ENCODE measurements around the gene CBLB. TPM values are rescaled to one million over a fixed set of nuclear protein-coding genes. Genes with fewer than 3 reads are reported as not detected.

Gene CBLB
- polyA plus RNA-seq, 1 experiment, result 24.7 TPM

GRCh38 chr3:105678017-105678416, 190.8 kb downstream of the CBLB start:
- no peak overlapping the region for H3K4me3 ChIP-seq (ENCODE audit: low read depth, low read length)
- no peaks in the 10 kb centered on the region for H3K9me3 ChIP-seq (ENCODE audit: control insufficient read depth, insufficient read depth, low read length)
- TF ChIP-seq, protein P1, sequence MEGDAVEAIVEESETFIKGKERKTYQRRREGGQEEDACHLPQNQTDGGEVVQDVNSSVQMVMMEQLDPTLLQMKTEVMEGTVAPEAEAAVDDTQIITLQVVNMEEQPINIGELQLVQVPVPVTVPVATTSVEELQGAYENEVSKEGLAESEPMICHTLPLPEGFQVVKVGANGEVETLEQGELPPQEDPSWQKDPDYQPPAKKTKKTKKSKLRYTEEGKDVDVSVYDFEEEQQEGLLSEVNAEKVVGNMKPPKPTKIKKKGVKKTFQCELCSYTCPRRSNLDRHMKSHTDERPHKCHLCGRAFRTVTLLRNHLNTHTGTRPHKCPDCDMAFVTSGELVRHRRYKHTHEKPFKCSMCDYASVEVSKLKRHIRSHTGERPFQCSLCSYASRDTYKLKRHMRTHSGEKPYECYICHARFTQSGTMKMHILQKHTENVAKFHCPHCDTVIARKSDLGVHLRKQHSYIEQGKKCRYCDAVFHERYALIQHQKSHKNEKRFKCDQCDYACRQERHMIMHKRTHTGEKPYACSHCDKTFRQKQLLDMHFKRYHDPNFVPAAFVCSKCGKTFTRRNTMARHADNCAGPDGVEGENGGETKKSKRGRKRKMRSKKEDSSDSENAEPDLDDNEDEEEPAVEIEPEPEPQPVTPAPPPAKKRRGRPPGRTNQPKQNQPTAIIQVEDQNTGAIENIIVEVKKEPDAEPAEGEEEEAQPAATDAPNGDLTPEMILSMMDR (IDR thresholded peaks at IDR 0.05; ENCODE audit: low read depth, low read length), result no peak
- no peaks in the 10 kb centered on the region for H3K27me3 ChIP-seq (ENCODE audit: control insufficient read depth, insufficient read depth, low read length)
- H3K27ac ChIP-seq (ENCODE audit: low read depth, low read length), result no peak overlapping the region
- POLR2A ChIA-PET, result no interaction called here
- no peak for DNase-seq (ENCODE audit: low read depth, low spot score)
- CTCF ChIA-PET, result no interaction called here

DNA sequence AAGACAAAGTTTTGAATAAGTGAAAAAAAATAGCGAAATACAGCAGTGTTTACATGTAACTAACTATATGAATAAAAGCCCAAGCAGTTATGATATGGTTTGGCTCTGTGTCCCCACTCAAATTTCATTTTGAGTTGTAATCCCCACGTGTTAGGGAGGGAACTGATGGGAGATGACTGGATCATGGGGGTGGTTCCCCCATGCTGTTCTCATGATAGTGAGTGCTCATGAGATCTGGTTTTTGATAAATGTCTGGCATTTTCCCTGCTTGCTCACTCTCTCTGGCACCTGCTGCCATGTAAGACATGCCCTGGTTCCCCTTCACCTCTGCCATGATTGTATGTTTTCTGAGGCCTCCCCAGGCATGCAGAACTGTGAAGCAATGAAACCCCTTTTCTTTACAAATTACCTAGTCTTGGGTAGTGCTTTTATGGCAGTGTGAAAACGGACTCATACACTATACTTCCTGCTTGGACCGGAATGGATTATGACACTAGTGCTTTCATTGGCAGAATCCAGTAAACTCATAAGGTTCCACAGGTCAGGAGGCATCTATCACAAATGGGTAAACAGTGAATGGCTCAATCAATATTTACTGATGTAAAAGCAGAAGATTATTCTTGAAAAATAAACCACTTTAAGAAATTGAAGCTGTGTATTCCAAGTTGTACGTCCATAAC, 192.1 kb downstream of the CBLB start:
- DNase-seq (ENCODE audit: low read depth, low spot score), result no peak
- Histone ChIP-seq H3K9me3 (ENCODE audit: control insufficient read depth, insufficient read depth, low read length) (no peaks in the 10 kb centered on the region), H3K27ac (ENCODE audit: low read depth, low read length) (no peak overlapping the region), H3K27me3 (ENCODE audit: control insufficient read depth, insufficient read depth, low read length) (no peaks in the 10 kb centered on the region), H3K4me3 (ENCODE audit: low read depth, low read length) (no peak overlapping the region)
- ChIA-PET CTCF (interaction anchor here (0.6 kb wide), 1 partner anchor 1167 kb away, joined by 3 read pairs; no protein-coding TSS in a partner anchor), POLR2A (no interaction called here)
- TF ChIP-seq, protein P1 (IDR thresholded peaks at IDR 0.05; ENCODE audit: low read depth, low read length), result no peak

- ChIA-PET CTCF (interaction anchor here (0.5 kb wide), 1 partner anchor 8 kb away, joined by 4 read pairs; no protein-coding TSS in a partner anchor), POLR2A (no interaction called here)
- DNase-seq (ENCODE audit: low read depth, low spot score), result no peak
- Histone ChIP-seq H3K4me3 (ENCODE audit: low read depth, low read length) (no peak overlapping the region), H3K27me3 (ENCODE audit: control insufficient read depth, insufficient read depth, low read length) (no peaks in the 10 kb centered on the region), H3K9me3 (ENCODE audit: control insufficient read depth, insufficient read depth, low read length) (no peaks in the 10 kb centered on the region), H3K27ac (ENCODE audit: low read depth, low read length) (no peak overlapping the region)
- TF ChIP-seq, protein P1 (IDR thresholded peaks at IDR 0.05; ENCODE audit: low read depth, low read length), result no peak
Measured at GRCh38 chr3:105674437-105675065, 194.3 kb downstream of the CBLB start.

- POLR2A ChIA-PET, result no interaction called here
- no peak overlapping the region for H3K4me3 ChIP-seq (ENCODE audit: low read depth, low read length)
- no peaks in the 10 kb centered on the region for H3K9me3 ChIP-seq (ENCODE audit: control insufficient read depth, insufficient read depth, low read length)
- no peak overlapping the region for H3K27ac ChIP-seq (ENCODE audit: low read depth, low read length)
- CTCF ChIA-PET, result no interaction called here
- no peak for DNase-seq (ENCODE audit: low read depth, low spot score)
- H3K27me3 ChIP-seq (ENCODE audit: control insufficient read depth, insufficient read depth, low read length), result no peaks in the 10 kb centered on the region
- TF ChIP-seq, protein P1 (IDR thresholded peaks at IDR 0.05; ENCODE audit: low read depth, low read length), result no peak
Measured at GRCh38 chr3:105672996-105673395, 195.8 kb downstream of the CBLB start.

- DNase-seq (ENCODE audit: low read depth, low spot score), result no peak
- Histone ChIP-seq H3K27ac (ENCODE audit: low read depth, low read length) (no peak overlapping the region), H3K9me3 (ENCODE audit: control insufficient read depth, insufficient read depth, low read length) (peaks cover 3% of the 10 kb centered on the region; the same call in 1 of the 2 replicates), H3K4me3 (ENCODE audit: low read depth, low read length) (no peak overlapping the region), H3K27me3 (ENCODE audit: control insufficient read depth, insufficient read depth, low read length) (no peaks in the 10 kb centered on the region)
- CTCF ChIA-PET, result no interaction called here
- TF ChIP-seq, protein P1 (IDR thresholded peaks at IDR 0.05; ENCODE audit: low read depth, low read length), result no peak
- POLR2A ChIA-PET, result no interaction called here
Measured at GRCh38 chr3:105662306-105662705, 206.5 kb downstream of the CBLB start.

Measured in AG04450 (cell line).